MM.1S (cell line): ENCODE data around the gene TNN.
A peak's percentile ranks its signal among the peaks of the same experiment; 100 is the strongest.

Source experiments
- DNase-seq: peaks from one replicate; pipeline ENCODE4 v3.0.0-alpha.2; 2015
- H2AFZ ChIP-seq: fragments of 300-600 bp; sonication (generic); 2 replicates; pipeline ENCODE4 v1.6.0; 2016; ENCODE audit warnings: antibody characterized with exemption, low read length
- H3F3A ChIP-seq: fragments of 300-600 bp; sonication (generic); 2 replicates; pipeline ENCODE4 v1.6.1; 2016; ENCODE audit warnings: mild to moderate bottlenecking, antibody characterized with exemption, low read length, moderate library complexity, mixed read lengths; ENCODE audit not compliant: insufficient read depth
- H3K27ac ChIP-seq: fragments of 300-600 bp; sonication (generic); 2 replicates; pipeline ENCODE4 v1.5.1; 2016; ENCODE audit warnings: mild to moderate bottlenecking, low read length
- H3K27me3 ChIP-seq: fragments of 300-600 bp; sonication (generic); replicated peaks from 2 replicates; pipeline ENCODE4 v1.6.0; 2016; ENCODE audit warnings: low read length; ENCODE audit not compliant: insufficient read depth
- H3K36me3 ChIP-seq: fragments of 300-600 bp; sonication (generic); replicated peaks from 2 replicates; pipeline ENCODE4 v1.6.1; 2016; ENCODE audit warnings: mild to moderate bottlenecking, low read length, mixed read lengths; ENCODE audit not compliant: insufficient read depth
- H3K4me1 ChIP-seq: fragments of 300-600 bp; sonication (generic); 2 replicates; pipeline ENCODE4 v1.6.1; 2016; ENCODE audit warnings: low read length, mixed read lengths
- H3K4me2 ChIP-seq: fragments of 300-600 bp; sonication (generic); 2 replicates; pipeline ENCODE4 v1.6.0; 2016; ENCODE audit warnings: low read depth, low read length
- H3K4me3 ChIP-seq: fragments of 300-600 bp; sonication (generic); 2 replicates; pipeline ENCODE4 v1.5.1; 2016; ENCODE audit warnings: low read length, mixed read lengths
- H3K79me2 ChIP-seq: fragments of 300-600 bp; sonication (generic); 2 replicates; pipeline ENCODE4 v1.6.1; 2016; ENCODE audit warnings: mixed run types, low read length, mixed read lengths
- H3K9ac ChIP-seq: fragments of 300-600 bp; sonication (generic); 2 replicates; pipeline ENCODE4 v1.6.1; 2016; ENCODE audit warnings: low read length, mixed read lengths
- H3K9me2 ChIP-seq: fragments of 300-600 bp; sonication (generic); replicated peaks from 2 replicates; pipeline ENCODE4 v1.6.1; 2016; ENCODE audit warnings: mild to moderate bottlenecking, low read length, mixed read lengths; ENCODE audit not compliant: insufficient read depth
- H3K9me3 ChIP-seq: fragments of 300-600 bp; sonication (generic); replicated peaks from 2 replicates; pipeline ENCODE4 v1.6.1; 2016; ENCODE audit warnings: mild to moderate bottlenecking, low read length, mixed read lengths; ENCODE audit not compliant: insufficient read depth
- H4K20me1 ChIP-seq: fragments of 300-600 bp; sonication (generic); 2 replicates; pipeline ENCODE4 v1.6.1; 2016; ENCODE audit warnings: mild to moderate bottlenecking, low read length, moderate library complexity, mixed read lengths; ENCODE audit not compliant: insufficient read depth
- EZH2 ChIP-seq: fragments of 300-600 bp; sonication (generic); optimal IDR thresholded peaks from 2 replicates; pipeline ENCODE3; 2017; ENCODE audit warnings: low read depth, mild to moderate bottlenecking, antibody characterized with exemption, low read length, mixed read lengths
- EZH2phosphoT487 ChIP-seq: fragments of 300-600 bp; sonication (generic); IDR thresholded peaks from 2 replicates; pipeline ENCODE4 v1.6.1; 2018; ENCODE audit warnings: antibody characterized with exemption, low read length
- TF ChIP-seq, protein P1 (sequence below): fragments of 300-600 bp; sonication (generic); IDR thresholded peaks from 2 replicates; pipeline ENCODE4 v1.5.1; 2016; ENCODE audit warnings: antibody characterized with exemption, low read length, mixed read lengths

TNN gene

DNA sequence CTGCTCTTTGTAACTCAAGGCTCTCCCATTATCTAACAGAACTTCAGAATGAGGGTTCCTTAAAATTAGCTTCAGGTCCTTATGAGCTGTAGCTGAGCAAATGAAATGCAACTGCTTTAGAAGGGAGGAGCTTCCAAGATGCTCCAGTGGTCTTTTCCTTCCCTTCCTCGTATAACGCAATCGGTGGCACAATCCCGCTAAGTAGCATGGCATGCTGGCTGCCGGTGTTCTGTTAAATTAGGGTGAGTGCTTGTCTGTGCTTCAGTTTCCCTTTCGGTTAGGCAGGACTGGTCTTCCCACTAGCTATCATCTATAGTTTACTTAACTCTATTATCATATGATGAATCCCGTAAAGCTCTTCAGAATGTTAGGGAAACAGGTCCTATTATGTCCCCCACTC is 124.0 kb downstream of the TNN start:
- H3K9me2 ChIP-seq = no peaks in the 10 kb centered on the region
- TF ChIP-seq EZH2phosphoT487 (no peak), EZH2 (no peak)
- TF ChIP-seq, protein P1, sequence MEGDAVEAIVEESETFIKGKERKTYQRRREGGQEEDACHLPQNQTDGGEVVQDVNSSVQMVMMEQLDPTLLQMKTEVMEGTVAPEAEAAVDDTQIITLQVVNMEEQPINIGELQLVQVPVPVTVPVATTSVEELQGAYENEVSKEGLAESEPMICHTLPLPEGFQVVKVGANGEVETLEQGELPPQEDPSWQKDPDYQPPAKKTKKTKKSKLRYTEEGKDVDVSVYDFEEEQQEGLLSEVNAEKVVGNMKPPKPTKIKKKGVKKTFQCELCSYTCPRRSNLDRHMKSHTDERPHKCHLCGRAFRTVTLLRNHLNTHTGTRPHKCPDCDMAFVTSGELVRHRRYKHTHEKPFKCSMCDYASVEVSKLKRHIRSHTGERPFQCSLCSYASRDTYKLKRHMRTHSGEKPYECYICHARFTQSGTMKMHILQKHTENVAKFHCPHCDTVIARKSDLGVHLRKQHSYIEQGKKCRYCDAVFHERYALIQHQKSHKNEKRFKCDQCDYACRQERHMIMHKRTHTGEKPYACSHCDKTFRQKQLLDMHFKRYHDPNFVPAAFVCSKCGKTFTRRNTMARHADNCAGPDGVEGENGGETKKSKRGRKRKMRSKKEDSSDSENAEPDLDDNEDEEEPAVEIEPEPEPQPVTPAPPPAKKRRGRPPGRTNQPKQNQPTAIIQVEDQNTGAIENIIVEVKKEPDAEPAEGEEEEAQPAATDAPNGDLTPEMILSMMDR = no peak
- peak overlapping the region; percentile 79 for H3K4me2 ChIP-seq
- H3F3A ChIP-seq = peaks cover 26% of the 10 kb centered on the region
- no peaks in the 10 kb centered on the region for H3K27me3 ChIP-seq
- DNase-seq = peak; percentile 81
- H3K27ac ChIP-seq = peak overlapping the region; percentile 66; the same call in 1 of the 2 replicates
- H3K36me3 ChIP-seq = no peaks in the 10 kb centered on the region
- H2AFZ ChIP-seq = peak overlapping the region; percentile 49; the same call in 1 of the 2 replicates
- H3K4me3 ChIP-seq = peak overlapping the region; percentile 87
- no peaks in the 10 kb centered on the region for H3K9me3 ChIP-seq
- peaks cover 59% of the 10 kb centered on the region for H3K79me2 ChIP-seq
- H3K9ac ChIP-seq = peak overlapping the region; percentile 74
- peaks cover 62% of the 10 kb centered on the region for H3K4me1 ChIP-seq
- 0 out of 2 replicates have a peak, but pooled peaks cover 1% of the 10 kb centered on the region for H4K20me1 ChIP-seq

DNA sequence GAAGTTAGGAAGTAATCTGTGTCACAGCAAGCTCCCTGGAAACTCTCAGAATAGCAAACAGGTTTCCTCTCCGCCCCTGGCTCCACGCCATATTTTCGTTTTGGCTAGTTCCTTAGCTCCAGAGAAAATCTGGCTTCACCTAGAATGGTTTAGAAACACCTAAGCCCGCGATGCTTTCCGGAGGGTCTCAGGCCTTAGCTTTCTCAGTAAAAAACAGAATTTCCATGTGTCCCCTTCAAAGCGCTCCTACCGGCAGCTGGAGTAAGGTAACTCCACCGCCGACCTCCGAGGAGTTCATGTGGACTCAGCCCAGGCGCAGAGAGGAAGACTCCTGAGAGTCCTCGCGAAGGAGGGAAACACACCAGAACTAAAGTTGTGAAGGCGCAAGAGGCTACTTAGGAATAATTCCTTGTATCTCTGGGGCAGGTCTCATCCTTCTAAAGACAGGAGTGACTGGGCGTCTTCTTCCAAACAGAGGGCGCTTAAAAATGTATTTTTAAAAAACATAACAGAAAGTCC is 124.5 kb downstream of the TNN start:
- peak overlapping the region; percentile 66; the same call in 1 of the 2 replicates for H3K27ac ChIP-seq
- H3F3A ChIP-seq = peaks cover 26% of the 10 kb centered on the region
- peak overlapping the region; percentile 49 for H2AFZ ChIP-seq
- H3K79me2 ChIP-seq = peaks cover 54% of the 10 kb centered on the region
- H3K9me2 ChIP-seq = no peaks in the 10 kb centered on the region
- H3K4me1 ChIP-seq = peaks cover 57% of the 10 kb centered on the region
- H3K36me3 ChIP-seq = no peaks in the 10 kb centered on the region
- DNase-seq = peak; percentile 66
- no peaks in the 10 kb centered on the region for H3K27me3 ChIP-seq
- H3K4me2 ChIP-seq = peak overlapping the region; percentile 79
- no peaks in the 10 kb centered on the region for H3K9me3 ChIP-seq
- peak overlapping the region; percentile 74 for H3K9ac ChIP-seq
- peak overlapping the region; percentile 87 for H3K4me3 ChIP-seq
- TF ChIP-seq EZH2phosphoT487 = no peak
- TF ChIP-seq, protein P1 = peak; percentile 14; the same call in 1 of the 2 replicates
- TF ChIP-seq EZH2 = no peak
- H4K20me1 ChIP-seq = no peaks in the 10 kb centered on the region

DNA sequence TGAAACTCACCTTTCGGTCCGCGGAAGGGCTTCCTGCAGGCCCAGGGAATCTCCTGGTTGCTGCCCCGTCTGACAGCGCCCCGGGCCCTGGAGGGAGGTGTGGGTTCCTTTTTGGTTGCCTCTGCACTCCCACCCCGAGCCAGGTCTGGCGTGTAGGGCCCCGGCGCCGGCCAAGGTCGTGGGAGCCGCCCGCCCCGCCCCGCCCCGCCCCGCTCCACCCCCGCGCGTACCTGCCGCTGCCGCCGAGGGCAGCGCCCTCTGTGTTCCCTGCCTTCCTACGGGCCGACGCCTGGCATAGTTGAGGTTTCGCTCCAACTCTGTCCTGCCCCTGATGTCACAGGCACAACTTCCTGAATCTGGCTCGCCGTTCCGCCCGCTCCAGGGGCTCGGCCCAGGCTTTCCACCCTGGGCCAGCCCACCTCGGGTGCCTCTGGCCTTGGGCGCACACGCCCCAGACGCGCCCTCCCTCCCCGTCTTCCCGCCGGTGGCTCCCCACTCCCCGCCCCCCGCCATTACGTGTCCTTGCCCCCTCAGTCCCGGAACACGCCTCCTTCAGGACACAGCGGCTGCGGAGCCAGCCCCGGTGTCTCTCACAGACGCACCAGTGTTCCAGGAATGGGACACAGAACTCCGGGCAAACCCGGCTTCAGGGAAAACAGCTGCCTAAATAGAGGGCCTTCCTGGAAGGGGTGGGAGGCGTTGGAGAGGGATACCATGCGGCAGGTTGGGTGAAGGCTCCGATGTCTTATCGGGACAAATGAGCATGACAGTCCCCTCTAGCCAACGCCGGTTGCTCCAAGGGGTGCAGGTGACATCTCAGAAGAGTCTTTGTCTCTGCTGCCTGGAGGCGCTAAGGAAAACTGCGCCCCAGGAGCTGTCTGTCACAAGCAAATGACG is 125.2 kb downstream of the TNN start, which contains the start of gene KIAA0040:
TSS of gene KIAA0040 (minus strand) at position 147 of the 897 bp plus-strand sequence. CDS start 31,763 bp downstream, outside the sequence.
- peak; percentile 87 for DNase-seq
- peaks cover 47% of the 10 kb centered on the region for H3K79me2 ChIP-seq
- H3K4me3 ChIP-seq = peak within 1 kb of the TSS; percentile 87
- H3K4me2 ChIP-seq = peak within 1 kb of the TSS; percentile 83
- H3K27ac ChIP-seq = peak within 1 kb of the TSS; percentile 66; the same call in 1 of the 2 replicates
- TF ChIP-seq EZH2 (no peak), EZH2phosphoT487 (no peak)
- TF ChIP-seq, protein P1 = 0 out of 2 replicates have a peak, but pooled peaks have one; percentile 10
- peaks cover 50% of the 10 kb centered on the region for H3K4me1 ChIP-seq
- H3K36me3 ChIP-seq = no peaks in the 10 kb centered on the region
- H3K9me2 ChIP-seq = no peaks in the 10 kb centered on the region
- no peaks in the 10 kb centered on the region for H3K9me3 ChIP-seq
- no peaks in the 10 kb centered on the region for H3K27me3 ChIP-seq
- H3F3A ChIP-seq = peaks cover 26% of the 10 kb centered on the region
- H2AFZ ChIP-seq = peak within 1 kb of the TSS; percentile 82
- no peaks in the 10 kb centered on the region for H4K20me1 ChIP-seq
- H3K9ac ChIP-seq = peak within 1 kb of the TSS; percentile 74
